ENCODE measurements around the gene ATG2A. TPM values are rescaled to one million over a fixed set of nuclear protein-coding genes. Genes with fewer than 3 reads are reported as not detected.

Gene ATG2A
- total RNA-seq, 4 donors from 2014 or later = 19.9 to 28.7 (median 26.1) TPM

- Histone ChIP-seq H3K27me3 (peaks cover 0 to 8% (median 3%) of the 10 kb centered on the region in 4 donors), H3K27ac (replicated peaks in 1 of 4) (peak overlapping the region in 1 of 4 donors; percentile 35)
- WGBS = 20% methylated on average over 9 of the region's 9 CpGs
These were observed 71.8 kb downstream of the ATG2A start for GRCh38 chr11:64845129-64845775.

More at GRCh38 chr11:64845129-64845775, 71.8 kb downstream of the ATG2A start:
- Histone ChIP-seq H3K4me1 (peaks cover 35 to 48% (median 39%) of the 10 kb centered on the region in 4 donors), H3K9me3 (no peaks in the 10 kb centered on the region), H3K36me3 (no peaks in the 10 kb centered on the region), H3K4me3 (peak overlapping the region; percentile 50 to 62 (median 54))
- DNase-seq (ENCODE audit: extremely low spot score) = no peak
- TF ChIP-seq POLR2A (IDR thresholded peaks at IDR 0.05; ENCODE audit: low read depth) = no peak
- TF ChIP-seq CTCF (IDR thresholded peaks at IDR 0.05) = no peak
- TF ChIP-seq EP300 (IDR thresholded peaks at IDR 0.05) = no peak
- TF ChIP-seq POLR2AphosphoS5 (IDR thresholded peaks at IDR 0.05) = no peak
- intact Hi-C loops (cut with DNase I) = loop anchor here (10.0 kb wide), 1 partner anchor 170 kb away; the partner anchor contains the start of gene ARL2

Small RNA genes within 50 kb of the gene (small RNA-seq; reads per million reads assigned to genes)
- gene MIR6749 (0 to 0.37 (median 0) reads per million in 3 donors), gene MIR6750 (0 reads per million in 3 donors)

Other genes with a start within 250 kb of the ATG2A start
- gene NRXN2, start 194.0 kb downstream of the ATG2A start, total RNA-seq = 10 to 100 TPM in 1 of 4 donors, 1 to 10 TPM in 3; 2.1 to 12.9 (median 4.3) TPM
- gene RASGRP2, start 173.1 kb downstream of the ATG2A start, total RNA-seq = 10 to 100 TPM; 32.8 to 72.8 (median 34.9) TPM
- 10 to 100 TPM; 18.4 to 57.2 (median 26.3) TPM for gene PYGM, start 157.2 kb downstream of the ATG2A start, total RNA-seq
- 100 to 1,000 TPM; 199 to 285 (median 234) TPM for gene SF1, start 138.7 kb downstream of the ATG2A start, total RNA-seq
- gene MAP4K2, start 114.0 kb downstream of the ATG2A start, total RNA-seq = 10 to 100 TPM; 11.1 to 25.0 (median 17.1) TPM
- gene MEN1, start 106.7 kb downstream of the ATG2A start, total RNA-seq = 10 to 100 TPM; 10.4 to 18.7 (median 11.5) TPM
- gene CDC42BPG, start 72.6 kb downstream of the ATG2A start, total RNA-seq = under 1 TPM in 3 of 4 donors, not detected in 1; 0.33 to 0.46 (median 0.39) TPM
- 100 to 1,000 TPM in 2 of 4 donors, 10 to 100 TPM in 2; 57.0 to 193 (median 104) TPM for gene EHD1, start 38.6 kb downstream of the ATG2A start, total RNA-seq
- gene PPP2R5B, start 7.5 kb upstream of the ATG2A start, total RNA-seq = 10 to 100 TPM; 24.1 to 38.8 (median 29.0) TPM
- not detected for gene GPHA2, start 18.7 kb upstream of the ATG2A start, total RNA-seq
- gene MAJIN, start 54.9 kb upstream of the ATG2A start, total RNA-seq = not detected
- 1 to 10 TPM in 3 of 4 donors, under 1 TPM in 1; 0.42 to 5.1 (median 3.1) TPM for gene BATF2, start 79.8 kb upstream of the ATG2A start, total RNA-seq
- gene ARL2, start 97.0 kb upstream of the ATG2A start, total RNA-seq = 100 to 1,000 TPM; 150 to 189 (median 172) TPM
- gene SNX15, start 110.2 kb upstream of the ATG2A start, total RNA-seq = 10 to 100 TPM; 21.2 to 57.1 (median 33.1) TPM
- 10 to 100 TPM in 3 of 4 donors, 1 to 10 TPM in 1; 9.6 to 21.8 (median 13.1) TPM for gene SAC3D1, start 124.0 kb upstream of the ATG2A start, total RNA-seq
- gene NAALADL1, start 141.3 kb upstream of the ATG2A start, total RNA-seq = 10 to 100 TPM; 22.8 to 43.7 (median 31.0) TPM
- gene CDCA5, start 166.8 kb upstream of the ATG2A start, total RNA-seq = 1 to 10 TPM in 1 of 4 donors, under 1 TPM in 3; 0.33 to 1.1 (median 0.38) TPM
- gene ZFPL1, start 167.0 kb upstream of the ATG2A start, total RNA-seq = 10 to 100 TPM; 24.1 to 50.7 (median 43.7) TPM
- 100 to 1,000 TPM; 185 to 414 (median 237) TPM for gene VPS51, start 179.0 kb upstream of the ATG2A start, total RNA-seq
- gene TM7SF2, start 194.7 kb upstream of the ATG2A start, total RNA-seq = 10 to 100 TPM in 3 of 4 donors, 1 to 10 TPM in 1; 8.8 to 17.2 (median 12.1) TPM
- gene ZNHIT2, start 200.5 kb upstream of the ATG2A start, total RNA-seq = 10 to 100 TPM in 3 of 4 donors, 1 to 10 TPM in 1; 7.5 to 24.4 (median 18.0) TPM
- 1,000 to 10,000 TPM in 1 of 4 donors, 100 to 1,000 TPM in 3; 465 to 1,081 (median 716) TPM for gene FAU, start 204.9 kb upstream of the ATG2A start, total RNA-seq
- 100 to 1,000 TPM in 2 of 4 donors, 10 to 100 TPM in 2; 76.2 to 113 (median 91.5) TPM for gene MRPL49, start 205.1 kb upstream of the ATG2A start, total RNA-seq
- gene SYVN1, start 217.3 kb upstream of the ATG2A start, total RNA-seq = 10 to 100 TPM; 24.1 to 39.5 (median 27.5) TPM

Measured in esophagus muscularis mucosa (tissue), 4 donors.